ENCODE measurements around the gene DUSP10.

DUSP10 gene

DNA sequence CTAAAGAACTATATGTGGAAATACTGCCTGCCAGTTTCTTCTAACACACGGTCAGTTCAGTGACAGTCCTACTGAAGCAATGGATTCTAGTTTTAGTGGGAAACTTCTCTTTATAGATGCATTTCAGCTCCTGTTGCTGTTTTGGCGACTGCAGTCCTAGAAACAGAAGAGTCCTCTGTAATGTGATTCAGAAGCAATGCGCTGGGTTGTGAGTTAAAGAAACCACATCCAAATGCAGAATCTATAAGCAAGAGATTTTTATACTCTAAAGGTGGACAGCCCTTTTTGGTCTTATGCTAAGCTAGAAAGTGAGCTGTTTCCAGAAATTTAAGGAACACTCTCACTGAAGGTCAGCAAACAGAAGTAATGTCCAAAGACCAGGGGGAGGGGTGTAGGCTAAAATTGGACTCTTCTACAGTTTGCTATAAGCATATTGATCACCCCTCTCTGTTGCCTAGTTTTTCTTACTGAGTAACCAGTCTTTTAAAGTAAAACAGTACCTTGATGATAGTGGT, 30.8 kb downstream of the DUSP10 start:
- H3K4me1 ChIP-seq (ENCODE audit: low read depth, poor library complexity, severe bottlenecking): peaks cover 97% of the 10 kb centered on the region
- H3K27me3 ChIP-seq (ENCODE audit: insufficient read depth, low read depth): no peaks in the 10 kb centered on the region
- H3K79me2 ChIP-seq (ENCODE audit: insufficient read depth, low read depth): 0 out of 2 replicates have a peak, but pooled peaks cover 4% of the 10 kb centered on the region
- no peaks in the 10 kb centered on the region for H4K20me1 ChIP-seq (ENCODE audit: insufficient read depth)
- H3K9ac ChIP-seq: no peak overlapping the region
- no peak overlapping the region for H2AFZ ChIP-seq (ENCODE audit: low read depth)
- no peak overlapping the region for H3K4me2 ChIP-seq
- no peak overlapping the region for H3K27ac ChIP-seq
- no peaks in the 10 kb centered on the region for H3K36me3 ChIP-seq (ENCODE audit: insufficient read depth)
- TF ChIP-seq, protein P1, sequence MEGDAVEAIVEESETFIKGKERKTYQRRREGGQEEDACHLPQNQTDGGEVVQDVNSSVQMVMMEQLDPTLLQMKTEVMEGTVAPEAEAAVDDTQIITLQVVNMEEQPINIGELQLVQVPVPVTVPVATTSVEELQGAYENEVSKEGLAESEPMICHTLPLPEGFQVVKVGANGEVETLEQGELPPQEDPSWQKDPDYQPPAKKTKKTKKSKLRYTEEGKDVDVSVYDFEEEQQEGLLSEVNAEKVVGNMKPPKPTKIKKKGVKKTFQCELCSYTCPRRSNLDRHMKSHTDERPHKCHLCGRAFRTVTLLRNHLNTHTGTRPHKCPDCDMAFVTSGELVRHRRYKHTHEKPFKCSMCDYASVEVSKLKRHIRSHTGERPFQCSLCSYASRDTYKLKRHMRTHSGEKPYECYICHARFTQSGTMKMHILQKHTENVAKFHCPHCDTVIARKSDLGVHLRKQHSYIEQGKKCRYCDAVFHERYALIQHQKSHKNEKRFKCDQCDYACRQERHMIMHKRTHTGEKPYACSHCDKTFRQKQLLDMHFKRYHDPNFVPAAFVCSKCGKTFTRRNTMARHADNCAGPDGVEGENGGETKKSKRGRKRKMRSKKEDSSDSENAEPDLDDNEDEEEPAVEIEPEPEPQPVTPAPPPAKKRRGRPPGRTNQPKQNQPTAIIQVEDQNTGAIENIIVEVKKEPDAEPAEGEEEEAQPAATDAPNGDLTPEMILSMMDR (conservative IDR thresholded peaks at IDR 0.05; ENCODE audit: low read depth, low read length): no peak
- no peak overlapping the region for H3K4me3 ChIP-seq (IDR thresholded peaks at IDR 0.05; ENCODE audit: insufficient read depth, low read depth, low read length)

DNA sequence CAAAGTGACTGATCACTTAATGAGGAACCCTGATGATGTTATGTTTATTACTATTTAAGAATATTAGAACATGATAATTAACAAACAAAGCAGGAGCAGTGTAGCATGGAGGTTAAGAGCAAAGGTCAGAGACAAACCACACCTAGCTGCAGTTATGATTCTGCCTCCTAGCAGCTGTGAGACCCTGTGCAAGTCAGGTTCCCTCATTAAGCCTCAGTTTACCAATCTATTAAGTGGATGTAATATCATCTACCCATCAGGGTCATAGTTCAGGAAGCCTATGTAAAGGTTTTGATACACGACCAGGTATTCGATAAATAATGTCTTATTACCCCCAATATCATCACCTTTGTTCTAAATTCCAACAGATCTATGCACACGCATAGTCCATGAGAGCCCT, 32.0 kb downstream of the DUSP10 start:
- Histone ChIP-seq H2AFZ (ENCODE audit: low read depth) (no peak overlapping the region), H3K79me2 (ENCODE audit: insufficient read depth, low read depth) (0 out of 2 replicates have a peak, but pooled peaks cover 4% of the 10 kb centered on the region), H3K36me3 (ENCODE audit: insufficient read depth) (no peaks in the 10 kb centered on the region), H3K4me1 (ENCODE audit: low read depth, poor library complexity, severe bottlenecking) (peaks cover 84% of the 10 kb centered on the region), H3K27ac (peak overlapping the region; percentile 92), H3K9ac (peak overlapping the region; percentile 63), H3K27me3 (ENCODE audit: insufficient read depth, low read depth) (no peaks in the 10 kb centered on the region), H4K20me1 (ENCODE audit: insufficient read depth) (no peaks in the 10 kb centered on the region), H3K4me2 (peak overlapping the region; percentile 10; the same call in 1 of the 2 replicates), H3K4me3 (IDR thresholded peaks at IDR 0.05; ENCODE audit: insufficient read depth, low read depth, low read length) (no peak overlapping the region)
- TF ChIP-seq, protein P1 (conservative IDR thresholded peaks at IDR 0.05; ENCODE audit: low read depth, low read length): no peak

DNA sequence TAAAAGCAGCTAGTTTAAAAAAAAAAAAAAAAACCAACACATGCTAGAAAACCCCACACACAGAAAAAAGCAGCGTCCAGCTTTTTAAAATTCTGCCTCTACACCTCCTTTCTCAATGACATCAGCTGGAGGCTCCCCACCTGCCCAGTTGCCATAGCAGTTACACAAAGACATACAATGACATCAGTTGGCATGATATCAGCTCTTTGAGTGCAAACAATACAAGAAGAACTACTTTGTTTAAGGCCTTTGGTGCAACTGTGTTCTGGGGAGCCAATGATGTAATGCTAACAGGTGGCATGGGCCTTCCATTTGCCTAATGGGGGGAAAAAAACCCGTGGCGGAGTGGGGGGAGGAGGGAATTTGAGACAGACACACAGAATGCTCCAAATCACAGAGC, 32.9 kb downstream of the DUSP10 start:
- no peaks in the 10 kb centered on the region for H3K27me3 ChIP-seq (ENCODE audit: insufficient read depth, low read depth)
- H3K4me2 ChIP-seq: peak overlapping the region; percentile 58
- peaks cover 76% of the 10 kb centered on the region for H3K4me1 ChIP-seq (ENCODE audit: low read depth, poor library complexity, severe bottlenecking)
- no peak overlapping the region for H2AFZ ChIP-seq (ENCODE audit: low read depth)
- 0 out of 2 replicates have a peak, but pooled peaks cover 4% of the 10 kb centered on the region for H3K79me2 ChIP-seq (ENCODE audit: insufficient read depth, low read depth)
- H3K4me3 ChIP-seq (IDR thresholded peaks at IDR 0.05; ENCODE audit: insufficient read depth, low read depth, low read length): no peak overlapping the region
- H3K36me3 ChIP-seq (ENCODE audit: insufficient read depth): no peaks in the 10 kb centered on the region
- H3K9ac ChIP-seq: peak overlapping the region; percentile 63
- H3K27ac ChIP-seq: peak overlapping the region; percentile 92
- TF ChIP-seq, protein P1 (conservative IDR thresholded peaks at IDR 0.05; ENCODE audit: low read depth, low read length): no peak
- no peaks in the 10 kb centered on the region for H4K20me1 ChIP-seq (ENCODE audit: insufficient read depth)

DNA sequence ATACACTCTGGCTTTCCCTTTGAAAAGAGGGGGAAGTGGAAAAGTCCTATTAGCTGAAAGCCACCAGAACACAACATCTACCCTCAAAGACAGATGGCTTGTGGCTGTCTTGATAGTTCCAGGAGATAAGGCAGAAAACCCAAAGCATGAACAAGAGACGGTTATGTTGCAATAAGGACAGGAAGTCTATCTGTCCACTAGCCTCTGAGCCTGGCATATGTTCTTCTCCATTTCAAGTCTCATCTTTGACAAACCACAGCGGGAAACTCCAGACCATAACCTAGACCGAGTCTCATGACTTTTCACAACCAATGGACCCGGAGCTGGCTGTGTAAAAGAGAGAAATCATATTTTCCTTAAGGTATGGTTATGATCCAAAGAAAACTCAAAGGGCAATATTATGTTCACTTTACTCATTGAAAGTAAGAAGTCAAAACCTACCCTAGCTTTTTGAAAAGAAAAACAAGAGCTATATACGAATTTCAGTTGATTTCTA, 33.8 kb downstream of the DUSP10 start:
- peaks cover 67% of the 10 kb centered on the region for H3K4me1 ChIP-seq (ENCODE audit: low read depth, poor library complexity, severe bottlenecking)
- H3K9ac ChIP-seq: peak overlapping the region; percentile 63
- peak overlapping the region; percentile 92 for H3K27ac ChIP-seq
- H3K36me3 ChIP-seq (ENCODE audit: insufficient read depth): no peaks in the 10 kb centered on the region
- no peaks in the 10 kb centered on the region for H3K27me3 ChIP-seq (ENCODE audit: insufficient read depth, low read depth)
- no peaks in the 10 kb centered on the region for H4K20me1 ChIP-seq (ENCODE audit: insufficient read depth)
- peak overlapping the region; percentile 15 for H3K4me3 ChIP-seq (IDR thresholded peaks at IDR 0.05; ENCODE audit: insufficient read depth, low read depth, low read length)
- H3K79me2 ChIP-seq (ENCODE audit: insufficient read depth, low read depth): 0 out of 2 replicates have a peak, but pooled peaks cover 4% of the 10 kb centered on the region
- no peak overlapping the region for H2AFZ ChIP-seq (ENCODE audit: low read depth)
- TF ChIP-seq, protein P1 (conservative IDR thresholded peaks at IDR 0.05; ENCODE audit: low read depth, low read length): no peak
- peak overlapping the region; percentile 58 for H3K4me2 ChIP-seq
